RPMI8226 (cell line): ENCODE results near the gene LCT.

Source experiments
- DNase-seq: peaks from one replicate; pipeline ENCODE4 v3.0.0-alpha.2; 2015

The LCT gene

GRCh38 chr2:135741043-135741394, 96.0 kb downstream of the LCT start:
- no peak for DNase-seq

DNA sequence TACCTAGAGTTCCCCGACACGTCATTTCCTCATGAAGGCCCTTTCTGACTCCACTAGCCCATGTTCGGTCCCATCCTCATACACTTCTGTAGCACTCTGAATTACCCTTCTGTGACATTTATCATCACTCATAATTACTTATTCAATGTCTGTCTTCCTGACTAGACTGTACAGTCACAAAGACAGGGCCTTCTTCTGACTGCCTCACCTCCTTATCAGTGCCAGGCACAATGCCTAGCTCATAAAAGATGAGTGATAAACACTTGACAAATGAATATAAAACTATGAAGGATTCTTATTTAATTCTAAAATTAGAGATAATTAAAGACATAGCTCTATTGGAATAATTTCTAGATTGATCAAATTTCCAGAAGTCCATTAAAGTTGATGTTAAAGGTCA, 96.8 kb downstream of the LCT start:
- no peak for DNase-seq
